NB4 (cell line): Measurements from ENCODE around the gene FANCG.

Source experiments
- DNase-seq: peaks from one replicate; pipeline ENCODE4 v3.0.0; 2010; ENCODE audit warnings: low read depth
- H3K4me3 ChIP-seq: one replicate; pipeline ENCODE4 v1.5.1; 2011; ENCODE audit warnings: mild to moderate bottlenecking, low read depth, low read length, moderate library complexity
- MYC ChIP-seq: IDR thresholded peaks from 2 replicates; pipeline ENCODE4 v1.6.1; 2011; ENCODE audit warnings: low read depth, low read length
- POLR2A ChIP-seq: IDR thresholded peaks from 2 replicates; pipeline ENCODE4 v1.6.1; 2011; ENCODE audit warnings: mild to moderate bottlenecking; ENCODE audit not compliant: insufficient read length; ENCODE audit errors: extremely low read depth
- TF ChIP-seq, protein P1 (sequence below): IDR thresholded peaks from one replicate; pipeline ENCODE4 v1.5.1; 2012; ENCODE audit warnings: low read depth, low read length
- TF ChIP-seq, protein P2 (sequence below): IDR thresholded peaks from 2 replicates; pipeline ENCODE4 v1.6.1; 2011; ENCODE audit warnings: low read depth, low read length

FANCG gene

DNA sequence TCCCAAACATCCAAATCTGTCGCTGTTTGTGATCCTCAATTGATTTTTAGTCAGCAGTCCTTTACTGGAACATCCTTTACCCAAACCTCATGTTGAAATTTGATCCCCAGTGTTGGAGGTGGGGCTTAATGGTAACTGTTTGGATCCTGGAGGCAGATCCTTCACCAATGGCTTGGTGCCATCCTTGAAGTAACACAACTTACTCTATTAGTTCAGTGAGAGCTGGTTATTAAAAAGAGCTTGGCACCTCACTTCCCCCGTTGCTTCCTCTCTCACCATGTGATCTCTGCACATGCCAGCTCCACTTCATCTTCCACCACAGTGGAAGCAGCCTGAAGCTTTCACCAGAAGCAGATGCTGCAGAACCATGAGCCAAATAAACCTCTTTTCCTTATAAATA is 49.9 kb downstream of the FANCG start:
- TF ChIP-seq, protein P1, sequence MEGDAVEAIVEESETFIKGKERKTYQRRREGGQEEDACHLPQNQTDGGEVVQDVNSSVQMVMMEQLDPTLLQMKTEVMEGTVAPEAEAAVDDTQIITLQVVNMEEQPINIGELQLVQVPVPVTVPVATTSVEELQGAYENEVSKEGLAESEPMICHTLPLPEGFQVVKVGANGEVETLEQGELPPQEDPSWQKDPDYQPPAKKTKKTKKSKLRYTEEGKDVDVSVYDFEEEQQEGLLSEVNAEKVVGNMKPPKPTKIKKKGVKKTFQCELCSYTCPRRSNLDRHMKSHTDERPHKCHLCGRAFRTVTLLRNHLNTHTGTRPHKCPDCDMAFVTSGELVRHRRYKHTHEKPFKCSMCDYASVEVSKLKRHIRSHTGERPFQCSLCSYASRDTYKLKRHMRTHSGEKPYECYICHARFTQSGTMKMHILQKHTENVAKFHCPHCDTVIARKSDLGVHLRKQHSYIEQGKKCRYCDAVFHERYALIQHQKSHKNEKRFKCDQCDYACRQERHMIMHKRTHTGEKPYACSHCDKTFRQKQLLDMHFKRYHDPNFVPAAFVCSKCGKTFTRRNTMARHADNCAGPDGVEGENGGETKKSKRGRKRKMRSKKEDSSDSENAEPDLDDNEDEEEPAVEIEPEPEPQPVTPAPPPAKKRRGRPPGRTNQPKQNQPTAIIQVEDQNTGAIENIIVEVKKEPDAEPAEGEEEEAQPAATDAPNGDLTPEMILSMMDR, result no peak
- TF ChIP-seq, protein P2, sequence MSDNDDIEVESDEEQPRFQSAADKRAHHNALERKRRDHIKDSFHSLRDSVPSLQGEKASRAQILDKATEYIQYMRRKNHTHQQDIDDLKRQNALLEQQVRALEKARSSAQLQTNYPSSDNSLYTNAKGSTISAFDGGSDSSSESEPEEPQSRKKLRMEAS, result peak; percentile 56
- TF ChIP-seq MYC, result 0 out of 2 replicates have a peak, but pooled peaks have one; percentile 29
- no peak for TF ChIP-seq POLR2A
- no peak overlapping the region for H3K4me3 ChIP-seq
- DNase-seq, result peak; percentile 31

DNA sequence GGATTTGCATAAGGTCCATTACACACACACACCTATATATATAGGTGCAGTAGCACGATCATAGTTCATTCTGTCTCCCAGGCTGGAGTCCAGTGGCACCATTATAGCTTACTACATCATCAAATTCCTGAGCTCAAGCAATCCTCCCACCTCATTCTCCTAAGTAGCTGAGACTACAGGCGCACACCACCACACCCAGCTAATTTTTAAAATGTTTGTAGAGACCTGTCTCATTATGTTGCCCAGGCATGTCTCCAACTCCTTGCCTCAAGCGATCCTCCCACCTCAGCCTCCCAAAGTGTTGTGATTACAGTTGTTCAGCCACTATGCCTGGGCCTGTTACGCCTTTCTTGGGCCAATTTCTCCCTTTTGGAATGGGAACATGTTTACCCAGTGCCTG is 50.5 kb downstream of the FANCG start:
- TF ChIP-seq MYC (no peak), POLR2A (no peak)
- TF ChIP-seq, protein P2, result no peak
- TF ChIP-seq, protein P1, result no peak
- H3K4me3 ChIP-seq, result no peak overlapping the region
- no peak for DNase-seq

DNA sequence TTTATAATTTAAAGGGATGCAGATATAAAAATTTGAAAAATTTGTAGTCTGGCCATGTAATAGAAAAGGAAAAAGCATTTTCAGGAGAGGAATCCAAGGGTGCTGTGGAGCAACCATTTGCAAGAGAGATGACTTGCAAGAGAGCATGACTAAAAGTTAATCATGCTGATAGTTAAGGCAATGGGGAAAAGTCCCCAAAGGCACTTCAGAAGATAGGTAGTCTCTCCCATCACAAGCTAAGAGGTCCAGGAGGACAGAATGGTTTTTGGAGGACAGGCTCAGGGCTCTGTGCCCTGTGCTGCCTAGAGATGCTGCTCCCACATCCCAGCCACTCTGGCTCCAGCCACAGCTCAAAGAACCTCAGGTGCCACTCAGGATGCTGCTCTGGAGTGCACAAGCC is 51.4 kb downstream of the FANCG start:
- DNase-seq, result peak; percentile 29
- TF ChIP-seq, protein P1, result no peak
- TF ChIP-seq POLR2A, result no peak
- TF ChIP-seq MYC, result no peak
- TF ChIP-seq, protein P2, result no peak

DNA sequence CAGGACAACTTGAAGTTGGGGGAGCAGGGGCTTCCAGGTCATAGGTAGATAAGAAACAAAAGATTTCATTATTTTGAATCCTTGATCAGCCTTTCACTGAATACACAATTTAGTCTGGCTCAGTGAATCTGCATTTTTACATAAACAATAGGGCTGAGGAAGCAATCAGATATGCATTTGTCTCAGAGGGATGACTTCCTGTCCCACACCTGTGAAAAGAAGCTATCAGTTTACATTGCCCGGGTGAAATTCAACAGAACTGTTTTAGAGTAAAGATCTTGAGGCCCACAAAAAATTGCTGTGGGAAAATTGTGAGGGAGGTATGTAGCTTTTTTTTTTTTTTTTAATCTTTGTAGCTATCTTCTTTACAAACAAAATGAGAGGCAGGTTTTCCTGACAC is 51.9 kb downstream of the FANCG start:
- H3K4me3 ChIP-seq, result no peak overlapping the region

More for the DNA sequence above, 51.4 kb downstream of the FANCG start:
- no peak overlapping the region for H3K4me3 ChIP-seq

DNA sequence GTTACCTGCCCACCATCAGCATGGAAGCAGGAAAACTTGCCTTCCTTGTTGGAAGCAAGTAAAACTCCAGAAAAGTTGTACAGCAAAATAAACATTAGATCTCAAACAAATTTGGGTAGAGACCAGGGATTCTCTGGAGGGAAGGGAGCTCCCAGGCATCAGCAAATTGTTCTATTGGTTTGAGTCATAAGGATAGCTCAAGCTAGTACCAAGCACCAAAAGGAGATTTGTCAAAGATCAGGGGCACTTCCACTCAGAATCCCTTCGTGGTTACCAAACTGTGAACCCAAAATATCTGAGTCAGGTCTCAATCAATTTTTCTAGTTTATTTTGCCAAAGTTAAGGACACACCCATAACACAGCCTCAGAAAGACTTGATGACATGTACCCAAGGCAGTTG is 52.4 kb downstream of the FANCG start:
- H3K4me3 ChIP-seq, result peak overlapping the region; percentile 12
- peak; percentile 45 for DNase-seq
- TF ChIP-seq, protein P1, result no peak
- TF ChIP-seq, protein P2, result no peak

More for the DNA sequence above, 51.9 kb downstream of the FANCG start:
- no peak for DNase-seq
- TF ChIP-seq POLR2A, result no peak
- TF ChIP-seq, protein P1, result no peak
- TF ChIP-seq MYC, result no peak
- TF ChIP-seq, protein P2, result no peak

DNA sequence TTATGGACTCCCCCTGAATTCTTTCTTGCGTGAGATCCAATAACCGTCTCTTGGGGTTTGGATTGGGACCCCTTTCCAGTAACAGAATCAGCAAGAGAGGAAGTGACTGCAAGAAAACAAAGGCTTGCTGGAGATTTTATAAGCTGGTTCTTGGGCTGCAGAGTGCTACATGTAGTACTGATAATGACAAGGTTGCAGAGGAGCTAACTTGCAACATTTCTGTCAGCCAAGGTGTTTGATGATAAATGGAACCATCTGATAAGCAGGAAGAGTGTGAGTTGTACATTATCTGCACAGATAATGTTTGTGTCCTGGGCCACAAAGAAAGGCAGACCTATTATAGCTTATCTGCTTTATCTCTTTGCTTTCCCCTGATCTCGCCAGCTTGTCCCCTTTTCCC is 53.1 kb downstream of the FANCG start:
- DNase-seq, result peak; percentile 97

More for the DNA sequence above, 53.1 kb downstream of the FANCG start:
- H3K4me3 ChIP-seq, result peak overlapping the region; percentile 30
- TF ChIP-seq MYC, result peak; percentile 79
- no peak for TF ChIP-seq POLR2A
- TF ChIP-seq, protein P1, result no peak
- TF ChIP-seq, protein P2, result 0 out of 2 replicates have a peak, but pooled peaks have one; percentile 43
